IPS-NIHi7 (cell line): ENCODE data around the gene ZBTB16.

ENCODE experiments used
- DNase-seq: peaks from one replicate; pipeline ENCODE4 v3.0.0; 2012; ENCODE audit warnings: mixed read lengths; ENCODE audit errors: extremely low spot score

Gene ZBTB16

DNA sequence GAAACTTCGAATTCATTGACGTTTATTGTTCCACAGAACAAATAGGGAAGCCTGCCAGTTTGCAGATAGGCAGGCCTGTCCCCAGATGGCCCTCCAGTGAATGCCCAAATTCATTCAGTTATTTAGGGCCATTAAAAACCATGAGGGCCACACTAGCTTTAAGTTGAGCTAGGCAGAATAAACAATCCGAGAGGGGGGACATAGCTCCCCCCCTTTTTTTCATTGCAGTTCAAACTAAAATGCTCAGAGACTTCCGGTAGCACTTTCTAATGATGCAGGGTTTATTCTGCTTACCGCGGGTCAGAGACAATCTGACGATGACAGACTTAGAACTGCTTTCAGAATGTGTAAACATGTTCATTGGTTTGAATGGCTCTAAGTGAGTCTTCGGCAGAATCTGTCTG, 72.0 kb downstream of the ZBTB16 start:
- no peak for DNase-seq

GRCh38 chr11:114132417-114132816, 72.9 kb downstream of the ZBTB16 start:
- no peak for DNase-seq

GRCh38 chr11:114132944-114133394, 73.5 kb downstream of the ZBTB16 start:
- no peak for DNase-seq

- DNase-seq = no peak
These were observed 74.2 kb downstream of the ZBTB16 start for GRCh38 chr11:114133548-114134329.

- DNase-seq = no peak
These were observed 75.4 kb downstream of the ZBTB16 start for GRCh38 chr11:114134870-114135269.

DNA sequence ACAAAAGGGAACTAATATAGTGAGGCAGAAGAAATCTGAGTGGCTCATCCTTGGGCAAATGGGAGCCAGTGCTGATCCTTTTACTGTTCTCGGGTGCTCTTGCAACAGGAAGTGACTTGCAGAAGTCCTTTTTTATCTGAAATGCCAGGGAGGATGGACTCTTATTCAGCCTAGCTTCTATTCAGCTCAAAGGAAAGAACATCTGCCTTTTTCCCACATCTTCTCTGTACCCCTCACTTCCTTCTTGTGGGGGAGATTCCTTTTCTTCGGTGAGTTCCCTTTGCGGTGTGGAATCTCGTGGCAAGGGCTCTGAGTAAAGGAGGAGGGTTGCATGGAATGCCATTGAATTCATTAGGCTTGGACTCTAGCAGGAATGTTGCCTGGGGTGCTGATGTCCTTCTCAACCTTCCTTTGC, 76.2 kb downstream of the ZBTB16 start:
- DNase-seq = peak; percentile 47

DNA sequence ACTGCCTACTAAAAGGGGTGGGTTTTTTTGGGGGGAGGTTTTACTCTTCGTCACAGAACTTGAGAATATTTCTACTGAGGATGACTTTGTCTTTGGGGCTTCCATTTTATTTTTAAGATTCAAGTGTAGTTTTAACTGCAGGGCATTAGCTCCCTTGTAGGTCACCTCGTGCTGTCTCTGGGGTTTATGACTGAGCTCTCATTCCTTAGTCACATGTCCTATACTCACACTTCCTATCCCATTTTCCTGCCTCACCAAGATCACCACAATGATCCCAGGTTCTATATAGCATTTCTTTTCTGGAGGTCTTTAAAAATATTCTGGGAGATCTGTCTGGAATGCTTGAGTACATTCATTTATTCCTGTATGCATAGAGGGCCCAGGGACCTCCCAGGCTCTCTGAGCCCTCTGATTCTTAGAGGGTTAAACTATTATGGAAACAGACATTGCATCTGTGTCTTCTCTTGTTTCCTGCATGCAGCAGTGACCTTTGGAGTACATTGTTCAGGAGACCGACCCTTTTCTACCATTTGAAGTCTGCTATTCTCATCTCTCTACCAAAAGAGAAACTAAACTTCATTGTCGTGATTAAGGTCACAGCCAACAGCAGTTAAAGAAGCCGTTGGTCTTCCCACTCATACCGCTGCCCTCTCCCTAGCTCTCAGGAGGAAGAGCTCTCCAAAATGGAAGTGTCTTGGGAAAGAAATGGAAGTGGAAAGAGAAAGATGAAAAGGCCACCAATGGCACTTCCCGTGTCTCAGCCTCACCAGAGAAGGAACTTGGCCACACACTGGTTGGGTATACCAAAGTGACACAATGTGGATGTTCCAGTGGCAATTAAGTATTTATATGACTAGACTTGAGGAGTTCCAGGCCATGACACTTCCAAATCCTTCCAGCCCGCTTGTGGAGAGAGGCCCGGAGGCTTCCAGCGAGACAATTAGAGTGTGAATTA, 77.5 kb downstream of the ZBTB16 start:
- DNase-seq = no peak

GRCh38 chr11:114137838-114138237, 78.3 kb downstream of the ZBTB16 start:
- no peak for DNase-seq

DNA sequence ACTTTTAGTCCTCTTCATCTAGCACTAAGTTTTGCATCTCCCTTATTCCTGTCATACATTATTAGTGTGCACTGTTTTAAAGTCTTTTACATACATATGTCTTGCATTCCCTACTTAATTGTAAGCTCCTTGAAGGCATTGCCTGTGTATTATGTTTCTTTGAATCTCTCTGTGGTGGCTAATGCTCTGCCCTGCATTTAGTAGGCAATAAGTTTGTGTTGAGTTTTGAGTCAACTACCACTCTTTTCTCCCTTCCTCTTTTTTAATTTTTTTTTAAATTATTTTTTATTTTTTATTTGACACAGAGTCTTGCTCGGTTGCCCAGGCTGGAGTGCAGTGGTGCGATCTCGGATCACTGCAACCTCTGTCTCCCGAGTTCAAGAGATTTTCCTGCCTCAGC, 78.9 kb downstream of the ZBTB16 start:
- no peak for DNase-seq

DNA sequence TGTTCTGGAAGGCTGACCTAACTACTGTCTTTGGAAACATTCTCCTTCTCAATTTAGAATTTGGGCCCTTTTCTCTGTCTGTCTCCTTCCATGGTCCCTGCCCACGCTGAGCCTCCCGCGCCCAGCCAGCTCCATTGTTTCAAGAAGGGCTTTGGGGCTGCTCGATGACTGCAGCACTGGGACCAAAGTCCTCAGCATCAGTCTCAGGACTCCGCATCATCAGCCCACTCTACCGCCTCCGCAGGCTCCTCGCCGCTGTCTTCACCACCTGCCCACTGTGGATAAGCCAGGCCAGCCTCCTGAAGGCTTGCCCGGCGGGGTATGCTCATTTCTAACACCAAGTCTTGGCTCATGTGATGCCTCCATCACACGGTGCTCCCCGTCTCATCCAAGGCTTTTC, 81.3 kb downstream of the ZBTB16 start:
- no peak for DNase-seq

DNA sequence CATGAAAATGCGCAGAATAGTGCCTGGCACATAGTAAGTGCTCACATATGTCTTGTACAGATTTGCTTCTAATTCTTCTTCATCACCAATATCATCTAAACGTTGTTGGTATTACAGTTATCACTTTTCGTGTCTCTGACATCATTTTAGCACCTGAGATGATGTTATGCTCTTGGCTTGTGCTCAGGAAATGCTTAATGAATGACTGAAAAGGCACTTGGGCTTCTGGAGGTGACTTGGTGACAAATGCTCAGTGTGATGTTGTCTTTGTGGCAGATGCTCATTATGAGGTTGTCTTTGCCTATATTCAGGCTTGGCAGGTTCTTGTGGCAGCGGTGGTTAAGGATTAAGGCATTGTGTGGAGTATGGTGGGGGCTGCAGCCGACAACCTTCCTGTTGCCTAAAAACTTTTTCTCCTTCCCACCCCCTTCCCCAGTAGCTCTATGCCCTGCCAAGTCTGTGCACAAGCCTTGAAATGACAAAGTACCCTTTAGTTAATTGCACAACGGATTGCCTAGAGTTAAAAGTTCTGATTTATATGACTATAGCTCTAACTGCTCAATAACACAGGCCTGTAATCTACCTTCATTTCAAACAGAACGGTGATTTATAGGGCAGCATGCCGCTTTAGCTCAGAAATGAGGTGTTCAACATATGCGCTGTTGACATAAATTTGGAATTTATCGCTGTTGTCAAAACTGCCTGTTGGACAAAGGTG, 82.5 kb downstream of the ZBTB16 start:
- no peak for DNase-seq

DNA sequence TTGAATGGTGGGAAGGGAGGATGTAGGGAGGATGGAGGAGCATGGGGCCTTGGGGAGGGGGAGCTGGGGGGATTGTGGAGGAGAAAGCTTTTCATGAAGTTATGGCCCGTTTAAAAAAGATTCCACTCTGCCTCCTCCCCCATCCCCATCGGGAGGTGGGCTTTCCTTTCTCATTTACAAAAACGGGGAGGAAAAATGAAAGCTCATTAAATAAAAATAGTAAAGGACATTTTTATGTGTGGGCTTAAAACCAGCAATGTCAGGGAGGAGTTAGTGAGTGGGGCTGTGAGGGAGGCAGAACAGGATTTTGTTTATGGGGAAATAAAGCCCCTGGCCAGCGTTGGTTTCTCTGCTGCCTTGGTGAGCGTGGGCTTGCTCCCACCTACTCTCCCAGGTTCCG, 83.2 kb downstream of the ZBTB16 start:
- DNase-seq = no peak

DNA sequence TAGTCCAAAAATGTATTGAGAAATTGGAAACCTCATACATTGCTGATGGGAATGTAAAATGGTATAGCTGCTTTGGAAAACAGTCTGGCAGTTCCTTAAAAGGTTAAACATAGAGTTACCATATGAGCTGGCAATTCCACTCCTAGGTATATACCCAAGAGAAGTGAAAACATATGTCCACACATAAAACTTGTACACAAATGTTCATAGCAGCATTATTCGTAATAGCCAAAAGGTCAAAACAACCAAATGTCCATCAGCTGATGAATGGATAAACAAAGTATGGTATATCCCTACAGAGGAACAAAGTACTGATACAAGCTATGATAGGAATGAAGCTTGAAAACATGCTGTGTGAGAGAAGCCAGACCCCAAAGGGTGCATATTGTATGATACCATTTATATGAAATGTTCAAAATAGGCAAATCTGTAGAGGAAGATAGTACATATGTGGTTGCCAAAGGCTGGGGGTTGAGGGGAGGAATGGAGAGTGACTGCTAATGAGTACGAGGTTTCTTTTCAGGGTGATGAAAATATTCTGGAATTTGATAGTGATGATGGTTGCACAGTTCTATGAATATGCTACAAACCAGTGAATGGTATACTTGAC, 85.8 kb downstream of the ZBTB16 start:
- DNase-seq = no peak

GRCh38 chr11:114147375-114148012, 88.0 kb downstream of the ZBTB16 start:
- no peak for DNase-seq

DNA sequence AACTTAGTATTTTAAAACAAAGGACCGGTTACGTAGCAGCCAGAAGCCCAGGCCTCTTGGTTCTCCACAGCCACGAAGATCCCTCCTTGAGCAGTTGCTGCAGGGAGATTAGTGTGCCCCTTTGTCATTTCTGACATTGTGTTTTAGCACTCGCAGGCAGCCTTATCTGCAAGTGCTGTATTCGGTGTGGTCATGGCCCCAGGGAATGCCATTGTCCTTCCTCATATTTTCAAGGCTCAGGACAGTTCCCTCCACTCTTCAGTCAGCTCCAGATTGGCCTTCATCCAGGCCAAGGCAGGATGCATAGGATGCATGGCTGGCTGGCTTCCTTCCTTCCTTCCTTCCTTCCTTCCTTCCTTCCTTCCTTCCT, 88.5 kb downstream of the ZBTB16 start:
- DNase-seq = no peak

DNA sequence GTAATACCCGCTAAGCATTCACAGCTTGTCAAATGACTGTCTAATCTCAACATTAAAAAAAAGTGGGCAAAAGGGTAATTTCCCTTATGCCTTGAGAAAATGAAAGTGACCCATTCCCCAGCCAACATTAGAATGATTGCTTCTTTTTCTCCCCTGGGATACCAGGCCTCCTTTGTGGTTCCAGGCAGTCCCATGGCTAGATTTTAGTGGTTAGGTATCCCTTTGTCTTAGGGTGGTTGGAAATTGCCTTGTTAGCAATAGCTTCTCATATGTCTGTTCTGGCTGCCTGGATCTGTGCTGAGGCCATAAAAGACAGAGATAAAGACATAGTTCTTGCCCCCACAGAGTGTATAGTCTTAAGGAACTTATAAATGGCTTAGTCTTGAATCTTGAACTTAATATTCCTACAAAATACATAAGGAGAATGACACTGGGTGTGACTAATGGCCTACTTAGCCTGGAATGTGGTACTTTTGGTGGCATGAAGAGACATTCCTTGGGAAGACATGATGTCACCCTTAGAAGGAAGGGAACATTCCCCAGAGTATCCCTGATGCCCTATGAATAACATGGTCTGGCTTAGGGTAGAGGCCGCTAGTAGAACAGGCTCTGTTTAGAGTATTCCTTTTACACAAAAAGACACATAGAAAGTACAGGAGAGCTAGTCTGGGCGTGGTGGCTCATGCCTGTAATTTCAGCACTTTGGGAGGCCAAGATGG, 90.3 kb downstream of the ZBTB16 start:
- no peak for DNase-seq

DNA sequence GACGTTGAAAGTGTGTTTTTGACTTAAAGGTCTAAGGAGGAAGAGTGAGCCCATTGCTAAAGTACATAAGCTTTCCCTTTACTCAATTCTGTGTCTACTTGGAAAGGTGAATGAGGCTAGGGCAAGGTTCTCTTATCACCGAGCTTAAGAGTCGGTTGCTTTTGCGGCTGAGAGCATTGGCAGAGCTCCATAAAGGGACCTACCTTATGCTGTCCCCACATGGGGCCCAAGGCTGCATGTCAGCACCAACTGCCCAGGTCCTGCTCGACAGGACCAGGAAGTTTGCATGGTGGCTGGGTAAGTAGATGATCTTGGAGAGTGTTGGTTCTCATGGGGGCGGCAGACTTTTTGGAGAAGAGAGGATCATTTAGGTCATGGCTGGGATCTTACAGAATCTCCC, 91.2 kb downstream of the ZBTB16 start:
- no peak for DNase-seq

- DNase-seq = no peak
These were observed 92.1 kb downstream of the ZBTB16 start for GRCh38 chr11:114151631-114152030.

DNA sequence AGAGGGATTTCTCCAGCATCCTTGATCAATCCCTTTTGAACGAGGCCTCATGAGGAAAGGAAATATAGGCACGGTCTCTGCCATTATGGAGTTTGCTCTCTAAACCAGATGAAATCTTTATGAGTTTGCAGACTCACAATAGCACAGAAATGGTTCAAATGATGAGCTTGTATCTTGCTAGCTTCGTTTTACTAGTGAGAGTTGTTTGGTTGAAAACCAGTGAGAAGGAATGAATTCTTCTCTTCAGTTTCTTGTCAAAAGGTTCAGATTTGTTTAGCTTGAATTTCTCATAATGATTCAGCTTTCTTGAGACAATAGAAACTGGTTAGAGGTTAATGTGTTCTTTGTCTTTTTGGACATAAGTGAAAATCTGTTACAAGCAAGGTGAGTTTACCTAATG, 92.7 kb downstream of the ZBTB16 start:
- DNase-seq = no peak

- no peak for DNase-seq
These were observed 93.3 kb downstream of the ZBTB16 start for GRCh38 chr11:114152785-114153184.

DNA sequence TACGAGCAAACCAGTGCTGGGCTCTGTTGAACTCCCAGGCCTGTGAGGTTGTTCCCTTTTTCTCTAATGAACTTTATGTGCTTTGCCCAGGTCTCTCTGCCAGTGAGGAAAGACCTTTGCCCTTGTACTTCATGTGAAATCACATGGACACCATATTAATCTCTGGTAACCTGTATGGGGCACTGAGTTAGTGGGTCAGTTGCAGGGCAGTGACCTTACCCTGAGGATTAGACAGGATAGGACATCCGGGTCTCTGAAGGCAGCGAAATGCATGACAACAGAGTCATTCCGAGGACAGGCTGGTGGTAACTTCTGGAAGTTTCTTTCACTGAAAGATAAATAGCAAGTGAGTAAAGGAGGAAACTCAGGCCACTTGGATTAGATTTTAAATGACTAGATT, 93.7 kb downstream of the ZBTB16 start:
- no peak for DNase-seq
